Sigmoid colon (tissue), 4 donors: ENCODE measurements around the gene SULT2A1.

Experiments
- EP300 ChIP-seq, 4 donors: sonication (generic); formaldehyde crosslinking; IDR thresholded peaks; one replicate each; pipeline ENCODE4 v1.6.1; 2017; ENCODE audit warnings: antibody characterized with exemption in 4 of 4
- POLR2A ChIP-seq, 2 donors: fragments of 450-650 bp; IDR thresholded peaks; one replicate each; pipeline ENCODE4 v1.6.1; 2016; ENCODE audit warnings: antibody characterized with exemption in 2 of 2, mild to moderate bottlenecking in 2 of 2, moderate library complexity in 2 of 2
- POLR2AphosphoS5 ChIP-seq, 4 donors: sonication (generic); formaldehyde crosslinking; IDR thresholded peaks; one replicate each; pipeline ENCODE4 v1.6.1; 2017; ENCODE audit warnings: antibody characterized with exemption in 4 of 4
- TF ChIP-seq, protein P1 (sequence below), 4 experiments: fragments of 450-650 bp in 3 of 4; fragments of 200-600 bp in 1 of 4; IDR thresholded peaks; one replicate each; pipeline ENCODE4 v1.5.1; 2016 to 2019; ENCODE audit warnings: antibody characterized with exemption in 4 of 4, mild to moderate bottlenecking in 3 of 4, moderate library complexity in 2 of 4

DNA sequence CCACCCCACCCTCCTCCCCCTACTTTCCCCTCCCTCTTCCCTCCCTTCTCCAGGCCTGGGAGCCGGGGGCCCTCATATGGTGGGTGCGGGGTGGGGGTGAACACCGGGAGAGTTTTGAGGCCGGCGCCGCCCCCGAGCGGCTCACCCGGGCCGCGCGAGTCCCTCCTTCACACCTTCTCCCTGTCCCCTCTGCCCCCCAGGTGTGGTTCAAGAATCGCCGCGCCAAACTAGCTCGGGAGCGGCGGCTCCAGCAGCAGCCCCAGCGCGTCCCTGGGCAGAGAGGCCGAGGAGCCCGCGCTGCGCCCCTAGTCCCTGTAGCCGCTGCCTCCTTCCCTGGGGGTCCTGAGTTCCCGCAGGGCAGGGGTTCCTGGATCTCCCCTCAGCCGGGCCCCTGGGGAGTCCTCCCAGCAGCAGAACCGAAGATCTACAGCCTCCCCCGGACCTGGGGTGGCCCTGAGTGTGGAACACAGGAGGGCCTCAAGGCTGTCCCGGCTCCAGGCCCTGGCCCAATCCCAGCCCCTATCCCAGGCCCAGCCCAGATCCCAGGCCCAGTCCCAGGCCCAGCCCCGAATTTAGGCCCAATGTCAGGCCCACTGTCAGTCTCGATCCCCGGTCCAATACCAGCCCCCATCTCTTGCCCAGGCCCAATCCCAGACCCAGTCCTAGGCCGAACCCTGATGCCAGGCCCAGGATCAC lies 25.4 kb downstream of the SULT2A1 start:
- no peak for TF ChIP-seq POLR2AphosphoS5 (IDR thresholded peaks at IDR 0.05)
- no peak for TF ChIP-seq EP300 (IDR thresholded peaks at IDR 0.05)
- TF ChIP-seq, protein P1, sequence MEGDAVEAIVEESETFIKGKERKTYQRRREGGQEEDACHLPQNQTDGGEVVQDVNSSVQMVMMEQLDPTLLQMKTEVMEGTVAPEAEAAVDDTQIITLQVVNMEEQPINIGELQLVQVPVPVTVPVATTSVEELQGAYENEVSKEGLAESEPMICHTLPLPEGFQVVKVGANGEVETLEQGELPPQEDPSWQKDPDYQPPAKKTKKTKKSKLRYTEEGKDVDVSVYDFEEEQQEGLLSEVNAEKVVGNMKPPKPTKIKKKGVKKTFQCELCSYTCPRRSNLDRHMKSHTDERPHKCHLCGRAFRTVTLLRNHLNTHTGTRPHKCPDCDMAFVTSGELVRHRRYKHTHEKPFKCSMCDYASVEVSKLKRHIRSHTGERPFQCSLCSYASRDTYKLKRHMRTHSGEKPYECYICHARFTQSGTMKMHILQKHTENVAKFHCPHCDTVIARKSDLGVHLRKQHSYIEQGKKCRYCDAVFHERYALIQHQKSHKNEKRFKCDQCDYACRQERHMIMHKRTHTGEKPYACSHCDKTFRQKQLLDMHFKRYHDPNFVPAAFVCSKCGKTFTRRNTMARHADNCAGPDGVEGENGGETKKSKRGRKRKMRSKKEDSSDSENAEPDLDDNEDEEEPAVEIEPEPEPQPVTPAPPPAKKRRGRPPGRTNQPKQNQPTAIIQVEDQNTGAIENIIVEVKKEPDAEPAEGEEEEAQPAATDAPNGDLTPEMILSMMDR (IDR thresholded peaks at IDR 0.05), result no peak
- TF ChIP-seq POLR2A (IDR thresholded peaks at IDR 0.05), result no peak
